22Rv1 (cell line): ENCODE data around the gene MCAM.

Experiments
- ZFX ChIP-seq: fragments of 450-650 bp; IDR thresholded peaks from 2 replicates; pipeline ENCODE4 v1.6.1; 2017; ENCODE audit warnings: antibody characterized with exemption, borderline replicate concordance
- TF ChIP-seq, protein P1 (sequence below): fragments of 450-650 bp; IDR thresholded peaks from 2 replicates; pipeline ENCODE4 v1.5.1; 2017; ENCODE audit warnings: mild to moderate bottlenecking

GRCh38 chr11:119334174-119334930 is 17.4 kb upstream of the MCAM start, which contains the start of gene RNF26:
- TF ChIP-seq, protein P1, sequence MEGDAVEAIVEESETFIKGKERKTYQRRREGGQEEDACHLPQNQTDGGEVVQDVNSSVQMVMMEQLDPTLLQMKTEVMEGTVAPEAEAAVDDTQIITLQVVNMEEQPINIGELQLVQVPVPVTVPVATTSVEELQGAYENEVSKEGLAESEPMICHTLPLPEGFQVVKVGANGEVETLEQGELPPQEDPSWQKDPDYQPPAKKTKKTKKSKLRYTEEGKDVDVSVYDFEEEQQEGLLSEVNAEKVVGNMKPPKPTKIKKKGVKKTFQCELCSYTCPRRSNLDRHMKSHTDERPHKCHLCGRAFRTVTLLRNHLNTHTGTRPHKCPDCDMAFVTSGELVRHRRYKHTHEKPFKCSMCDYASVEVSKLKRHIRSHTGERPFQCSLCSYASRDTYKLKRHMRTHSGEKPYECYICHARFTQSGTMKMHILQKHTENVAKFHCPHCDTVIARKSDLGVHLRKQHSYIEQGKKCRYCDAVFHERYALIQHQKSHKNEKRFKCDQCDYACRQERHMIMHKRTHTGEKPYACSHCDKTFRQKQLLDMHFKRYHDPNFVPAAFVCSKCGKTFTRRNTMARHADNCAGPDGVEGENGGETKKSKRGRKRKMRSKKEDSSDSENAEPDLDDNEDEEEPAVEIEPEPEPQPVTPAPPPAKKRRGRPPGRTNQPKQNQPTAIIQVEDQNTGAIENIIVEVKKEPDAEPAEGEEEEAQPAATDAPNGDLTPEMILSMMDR: no peak
- no peak for TF ChIP-seq ZFX
